Measurements from ENCODE around the gene CUX1. TPM values are rescaled to one million over a fixed set of nuclear protein-coding genes. Genes with fewer than 3 reads are reported as not detected.
"Not testable (repeated sequence)": the region's sequence is repeated elsewhere in the genome, so short reads cannot be mapped to it uniquely, and the experiment has no call there.

Gene CUX1
- total RNA-seq, 1 donor from 2014 or later = 15.1 TPM

DNA sequence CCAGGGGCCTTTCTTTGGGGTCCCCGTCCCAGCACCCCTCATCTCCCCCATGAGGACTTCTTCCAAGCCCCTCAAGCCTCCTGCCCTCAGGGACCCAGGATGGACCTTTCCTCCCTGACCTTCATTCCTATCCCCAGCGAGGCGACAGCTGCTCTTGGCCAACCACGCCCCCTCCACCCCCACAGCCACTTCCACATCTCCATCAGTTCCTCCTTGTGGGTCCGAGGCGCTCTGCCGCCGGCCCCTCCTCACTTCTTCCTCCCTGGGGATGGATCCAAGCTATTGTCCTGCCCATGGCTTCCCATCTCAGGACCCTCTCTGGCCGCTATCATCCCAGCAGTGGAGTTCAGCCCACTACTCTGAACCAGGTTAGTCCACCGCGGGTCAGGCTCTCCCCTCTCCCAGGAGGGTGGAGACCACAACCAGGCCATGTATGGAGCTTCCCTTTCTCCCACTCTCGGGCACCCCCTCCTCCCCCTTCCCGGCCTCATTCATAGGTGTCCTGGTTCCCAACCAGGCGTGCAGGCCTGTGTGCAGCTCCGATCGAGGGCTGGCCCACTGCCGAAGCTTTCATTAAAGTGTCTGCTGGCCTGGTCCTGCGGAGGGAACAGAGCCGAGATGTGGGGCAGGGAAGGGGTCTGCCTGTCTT is 467.6 kb downstream of the CUX1 start:
- DNase-seq (ENCODE audit: low read depth in 2 of 2) = no peak

DNA sequence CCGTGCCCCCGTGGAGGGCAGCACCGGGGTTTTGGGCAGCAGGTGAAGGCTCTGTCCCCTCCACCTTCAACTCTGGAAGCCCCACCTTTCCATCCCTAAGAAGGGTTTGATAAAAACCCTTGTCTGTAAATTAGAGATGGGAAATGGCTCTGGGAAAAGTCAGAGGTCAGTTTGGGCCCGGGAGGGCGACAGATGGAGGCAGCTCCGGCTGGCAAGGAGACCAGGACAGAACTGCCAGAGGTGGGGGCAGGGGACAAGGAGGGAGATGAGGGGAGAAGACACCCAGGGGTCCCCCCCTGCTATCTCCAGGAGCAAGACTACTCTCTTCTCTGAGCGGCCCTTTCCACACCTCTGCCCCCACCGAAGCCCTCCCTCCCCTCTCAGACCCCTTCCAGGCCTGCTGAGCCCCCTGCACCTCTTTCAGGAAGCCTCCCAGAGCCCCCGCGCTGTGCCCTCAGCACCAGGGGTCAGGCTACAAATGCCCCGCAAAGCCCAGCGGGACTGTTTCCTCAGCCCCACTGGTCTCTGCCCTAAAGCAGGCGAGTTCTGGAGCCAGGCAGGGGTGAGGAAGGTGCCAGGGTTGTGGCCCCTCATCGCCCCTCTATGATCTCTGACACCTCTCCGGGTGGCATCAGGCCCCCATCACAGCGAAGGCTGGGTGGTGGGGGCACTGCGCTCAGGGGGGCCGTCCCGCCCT is 468.3 kb downstream of the CUX1 start:
- no peak for DNase-seq (ENCODE audit: low read depth in 2 of 2)

DNA sequence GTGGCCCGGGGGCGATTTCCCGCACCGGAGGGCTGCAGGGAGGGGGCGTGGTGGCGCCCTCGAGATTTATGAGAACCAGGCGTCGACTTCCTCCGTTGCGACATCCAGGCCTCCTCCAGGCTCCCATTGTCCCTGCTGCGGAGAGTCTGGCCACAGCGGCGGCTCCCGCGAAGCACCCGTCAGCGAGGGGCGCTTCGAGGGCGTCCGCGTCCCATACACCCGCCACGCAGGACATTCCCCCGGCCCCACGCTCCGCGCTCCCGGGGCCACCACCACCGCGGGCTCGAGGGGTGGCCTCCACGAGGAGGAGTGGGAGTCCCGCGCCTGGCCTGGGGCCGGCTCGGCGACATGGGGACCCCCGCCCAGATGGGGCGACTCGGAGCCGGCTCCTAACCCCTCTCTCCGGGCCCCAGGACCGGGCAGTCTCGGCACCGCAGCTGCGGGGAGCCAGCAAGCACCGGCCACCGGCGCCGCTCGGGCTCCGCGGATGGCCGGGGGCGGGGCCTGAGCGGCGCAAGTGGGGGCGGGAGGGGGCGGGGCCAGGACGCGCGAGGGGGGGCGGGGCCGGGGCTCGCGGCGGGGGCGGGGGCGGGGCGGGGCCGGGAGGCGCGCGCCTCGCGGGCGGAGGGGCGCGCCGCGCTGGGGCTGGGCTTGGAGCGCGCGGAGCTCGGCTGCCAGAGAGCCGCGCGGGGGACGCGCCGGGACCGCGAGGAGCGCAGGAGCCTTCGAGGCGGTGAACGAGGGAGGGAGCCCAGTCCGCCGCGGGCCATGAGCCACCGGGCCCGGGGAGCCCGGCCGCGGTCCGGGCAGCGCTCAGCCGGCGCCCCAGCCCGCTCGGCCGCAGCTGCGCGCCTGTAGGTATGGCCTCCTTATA is 469.0 kb downstream of the CUX1 start, which contains the start of gene SH2B2:
SH2B2 (plus strand) TSS at position 632 of the 874 bp plus-strand sequence. CDS start 13,683 bp downstream, outside the sequence.
- DNase-seq (ENCODE audit: low read depth in 2 of 2) = peak in 1 of 2 donors; percentile 47

- DNase-seq (ENCODE audit: low read depth in 2 of 2) = no peak
Observed at GRCh38 chr7:102287111-102287980, 469.9 kb downstream of the CUX1 start.

GRCh38 chr7:102287981-102288278 is 470.5 kb downstream of the CUX1 start:
- DNase-seq (ENCODE audit: low read depth in 2 of 2) = no peak

DNA sequence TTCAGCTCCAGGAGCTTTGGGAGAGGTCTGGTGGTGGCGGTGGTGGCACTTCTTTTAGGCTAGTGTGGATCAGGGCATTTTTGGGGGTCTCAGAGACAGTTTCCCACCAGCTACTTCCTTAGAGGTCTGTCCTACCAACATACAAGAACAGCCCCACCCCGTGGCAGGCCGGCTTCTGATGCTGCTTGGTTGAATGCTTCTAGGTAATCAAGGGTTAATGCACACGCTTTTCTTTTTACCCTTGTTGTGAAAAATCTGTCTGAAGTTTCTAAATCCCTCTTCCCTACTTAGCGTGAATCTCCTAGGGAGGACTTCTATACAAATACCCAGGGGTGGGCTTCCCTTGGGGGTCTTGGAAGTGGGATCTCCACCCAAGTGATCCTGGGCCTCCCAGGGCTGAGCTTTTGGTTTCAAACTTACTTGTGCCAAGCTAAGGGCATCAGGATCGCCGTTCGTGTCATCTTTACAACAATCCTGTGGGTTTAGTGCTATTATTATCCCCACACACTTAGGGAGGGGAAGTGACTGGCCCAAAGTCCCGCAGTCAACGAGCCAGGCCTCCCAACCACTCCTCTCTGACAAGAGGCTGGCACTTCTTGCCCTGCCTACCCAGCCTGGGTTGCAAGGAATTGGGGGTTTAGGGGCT is 471.0 kb downstream of the CUX1 start:
- DNase-seq (ENCODE audit: low read depth in 2 of 2) = no peak

DNA sequence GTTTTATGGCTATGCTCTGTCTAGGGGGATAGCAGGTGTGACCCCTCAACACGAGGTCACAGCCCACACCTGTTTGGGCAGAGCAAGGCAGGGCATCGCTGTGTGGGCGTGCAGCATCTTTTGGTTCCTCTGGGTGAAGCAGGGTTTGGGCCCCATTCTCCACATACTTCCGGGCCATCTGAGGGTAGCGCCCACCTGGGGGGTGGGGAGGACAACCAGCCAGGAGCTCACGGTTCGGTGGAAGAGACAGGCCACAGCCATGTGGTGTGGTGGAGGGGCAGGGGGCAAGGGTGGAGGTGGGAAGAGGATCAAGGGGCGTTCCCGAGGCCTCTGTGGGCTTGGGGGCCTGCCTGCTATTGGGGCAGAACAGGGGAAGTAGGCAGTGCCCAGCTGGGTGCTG is 471.6 kb downstream of the CUX1 start:
- DNase-seq (ENCODE audit: low read depth in 2 of 2) = no peak

DNA sequence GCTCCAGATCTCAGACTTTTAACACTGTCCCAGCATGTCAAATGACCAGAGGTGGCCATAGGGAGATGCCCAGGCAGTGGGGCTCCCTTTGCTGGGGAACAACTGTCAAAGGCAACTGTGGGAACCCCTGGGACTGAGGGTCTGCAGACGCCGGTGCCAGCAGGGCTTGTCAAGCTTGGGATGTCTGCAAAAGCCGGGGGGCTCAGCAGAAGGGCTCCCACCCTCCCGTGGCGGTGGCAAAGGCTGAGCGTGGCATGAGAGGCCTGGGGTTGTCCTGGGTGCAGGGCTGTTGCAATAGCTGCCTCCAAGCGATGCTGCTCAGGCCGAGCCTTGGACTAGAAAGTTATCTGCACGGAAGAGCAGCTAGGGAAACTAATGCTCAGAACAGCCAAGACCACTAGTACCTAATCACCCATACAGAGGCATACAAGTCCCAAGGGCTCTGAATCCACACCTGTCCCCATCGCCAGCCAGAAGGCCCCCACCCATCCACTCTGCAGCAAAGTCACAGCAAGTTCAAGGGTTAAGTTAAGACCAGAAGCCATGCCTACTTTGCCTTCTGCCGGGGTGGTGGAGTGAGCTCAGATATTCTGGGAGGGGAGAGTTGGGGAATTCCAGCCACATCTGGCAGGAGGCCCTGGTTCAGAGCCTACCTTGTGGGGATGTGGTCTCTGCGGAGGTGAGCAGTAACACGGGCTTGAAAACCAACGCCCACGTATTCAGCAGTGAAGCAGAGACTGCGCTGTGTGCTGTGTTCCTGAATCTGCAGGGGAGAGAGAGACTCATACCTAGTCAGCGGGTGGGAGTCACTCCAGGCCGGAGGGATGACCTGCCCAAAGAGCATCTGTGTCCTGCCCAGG is 473.9 kb downstream of the CUX1 start:
- DNase-seq (ENCODE audit: low read depth in 2 of 2) = no peak

DNA sequence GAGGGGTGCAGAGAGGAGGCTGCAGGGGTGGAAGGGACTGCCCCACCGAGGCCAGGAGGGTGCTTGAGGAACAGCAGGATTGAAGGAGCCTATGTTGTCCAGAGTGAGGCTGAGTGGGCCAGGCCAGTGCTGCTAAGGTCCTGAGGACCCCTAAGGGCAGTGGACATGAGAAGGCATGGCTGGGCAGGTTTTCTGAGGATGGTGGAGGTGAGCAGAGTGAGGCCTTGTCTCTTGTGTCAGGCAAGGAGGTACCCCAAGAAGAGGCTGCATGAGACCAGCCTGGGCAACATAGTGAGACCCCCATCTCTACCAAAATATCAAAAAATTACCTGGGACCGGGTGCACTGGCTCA is 474.5 kb downstream of the CUX1 start:
- DNase-seq (ENCODE audit: low read depth in 2 of 2) = no peak

DNA sequence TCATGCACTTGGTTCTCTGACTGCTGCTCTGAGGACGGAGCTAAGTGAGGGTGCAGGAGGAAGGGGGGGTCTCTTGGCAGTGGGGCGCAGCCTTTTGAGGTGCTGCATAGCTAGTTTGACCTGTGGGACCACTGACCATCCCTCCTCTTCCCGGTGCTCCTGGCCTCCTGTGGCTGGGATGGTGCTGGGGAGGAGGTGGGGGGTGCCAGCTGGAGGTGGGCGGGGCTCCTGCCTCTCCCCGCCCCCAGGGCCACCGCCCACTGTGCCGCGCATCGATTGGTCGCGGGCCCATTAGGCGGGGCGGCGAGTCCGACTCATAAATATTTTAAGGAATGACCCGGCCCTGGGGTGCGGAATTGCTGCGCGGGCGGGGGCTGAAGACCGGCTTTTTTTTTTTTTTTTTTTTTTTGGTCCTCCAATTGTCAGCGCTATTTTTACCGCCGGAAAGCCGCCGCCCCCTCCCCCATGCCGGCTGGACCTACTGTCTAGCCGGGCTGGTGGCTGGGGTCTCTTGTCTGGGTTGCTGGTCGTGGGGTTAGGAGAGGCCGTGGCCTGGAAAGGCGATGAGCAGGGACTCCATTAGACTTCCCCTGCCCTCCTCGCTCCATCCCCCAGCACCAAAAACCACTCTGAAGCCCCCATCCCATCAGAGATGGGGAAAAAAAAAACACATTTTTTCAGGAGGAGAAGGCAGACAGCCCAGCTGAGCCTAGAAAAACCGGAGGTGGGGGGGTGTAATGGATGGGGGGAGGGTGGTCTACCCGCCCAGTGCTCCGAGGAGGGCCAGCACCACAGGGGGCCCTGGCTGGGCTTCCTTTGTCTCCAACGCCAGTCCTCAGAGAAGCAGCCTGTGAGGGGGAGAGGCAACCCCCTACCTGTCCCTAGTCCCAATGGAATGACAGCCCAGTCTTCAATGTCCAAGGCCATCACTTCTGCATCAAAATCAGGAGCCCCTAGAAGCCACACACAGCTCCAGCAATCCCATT is 475.7 kb downstream of the CUX1 start:
- no peak for DNase-seq (ENCODE audit: low read depth in 2 of 2)

DNA sequence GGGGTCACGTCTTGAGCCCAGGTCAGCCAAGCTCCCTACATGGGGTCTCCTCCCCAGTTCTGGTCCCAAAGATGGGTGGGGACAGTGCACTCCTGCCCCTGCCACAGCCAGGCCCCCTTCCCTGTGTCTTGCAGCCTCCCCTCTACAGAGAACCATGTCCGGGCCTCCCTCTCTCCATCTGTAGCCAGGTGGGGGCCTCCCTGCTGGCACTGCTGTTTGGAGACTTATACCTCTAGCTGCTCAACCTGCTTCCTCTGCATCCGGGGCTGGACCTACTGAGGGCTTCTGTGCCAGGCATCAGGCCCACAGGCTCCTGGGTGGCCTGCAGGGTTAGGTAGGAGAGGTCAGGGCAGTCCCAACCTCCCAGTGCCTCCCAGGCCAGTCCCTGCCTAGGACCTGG is 477.2 kb downstream of the CUX1 start:
- DNase-seq (ENCODE audit: low read depth in 2 of 2) = no peak

DNA sequence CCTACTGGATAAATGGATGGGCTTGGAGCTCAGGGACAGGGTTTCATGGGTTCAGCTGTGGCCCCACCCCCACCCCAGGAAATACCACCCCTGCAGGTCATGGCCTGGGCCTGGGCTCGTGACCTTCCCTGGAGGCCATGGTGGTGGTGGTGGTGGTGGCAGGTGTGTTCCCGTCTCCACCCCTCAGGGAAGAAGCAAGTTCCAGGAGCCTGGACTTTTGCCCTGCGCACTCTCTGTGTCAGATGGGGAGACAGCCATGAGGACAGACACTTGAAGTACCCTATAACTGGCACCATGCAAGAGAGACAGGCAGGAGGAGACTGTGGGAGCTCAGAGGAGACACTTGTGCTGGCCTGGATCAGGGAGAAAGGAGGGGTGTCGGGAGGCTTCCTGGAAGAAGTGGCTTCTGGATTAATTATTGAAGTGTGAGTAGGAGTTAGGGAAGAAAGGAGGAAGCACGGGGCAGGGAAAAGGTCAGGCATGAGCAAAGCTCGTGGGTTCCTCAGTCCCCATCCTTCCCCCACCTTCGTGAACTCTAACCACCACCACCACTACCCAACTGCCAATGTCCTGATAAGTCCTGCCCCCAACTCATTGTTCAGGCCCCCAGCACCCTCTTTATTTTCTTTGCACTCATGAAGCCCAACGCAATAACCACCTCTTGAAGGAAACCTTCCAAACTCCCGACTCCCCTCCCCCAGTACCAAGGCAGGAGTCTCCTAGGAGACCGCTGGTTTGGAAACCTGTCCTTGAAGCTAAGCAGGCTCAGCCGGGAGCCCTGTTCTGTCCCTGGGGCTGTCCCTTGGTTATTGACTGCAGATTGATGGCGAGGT is 478.1 kb downstream of the CUX1 start:
- no peak for DNase-seq (ENCODE audit: low read depth in 2 of 2)

- no peak for DNase-seq (ENCODE audit: low read depth in 2 of 2)
Observed at GRCh38 chr7:102296179-102296438, 478.7 kb downstream of the CUX1 start.

DNA sequence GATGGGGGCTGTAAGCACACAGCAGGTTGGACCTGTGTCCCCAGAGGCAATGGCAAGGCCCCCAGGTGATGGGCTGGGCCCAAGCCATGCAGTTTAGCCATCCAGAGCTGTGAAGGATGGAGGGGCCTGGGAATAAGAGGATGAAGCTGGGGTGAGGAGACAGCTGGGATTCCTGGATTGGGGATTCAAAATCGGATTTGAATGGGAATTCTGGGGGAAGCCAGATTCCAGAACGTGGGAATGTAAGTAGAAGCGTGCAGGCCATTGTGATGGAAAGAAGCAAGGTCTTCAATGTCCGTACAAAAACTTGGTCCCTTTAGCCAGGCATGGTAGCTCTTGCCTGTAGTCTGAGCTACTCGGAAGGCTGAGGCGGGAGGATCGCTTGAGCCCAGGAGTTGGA is 479.1 kb downstream of the CUX1 start:
- no peak for DNase-seq (ENCODE audit: low read depth in 2 of 2)

- no peak for DNase-seq (ENCODE audit: low read depth in 2 of 2)
Observed at GRCh38 chr7:102297487-102298218, 480.2 kb downstream of the CUX1 start.

DNA sequence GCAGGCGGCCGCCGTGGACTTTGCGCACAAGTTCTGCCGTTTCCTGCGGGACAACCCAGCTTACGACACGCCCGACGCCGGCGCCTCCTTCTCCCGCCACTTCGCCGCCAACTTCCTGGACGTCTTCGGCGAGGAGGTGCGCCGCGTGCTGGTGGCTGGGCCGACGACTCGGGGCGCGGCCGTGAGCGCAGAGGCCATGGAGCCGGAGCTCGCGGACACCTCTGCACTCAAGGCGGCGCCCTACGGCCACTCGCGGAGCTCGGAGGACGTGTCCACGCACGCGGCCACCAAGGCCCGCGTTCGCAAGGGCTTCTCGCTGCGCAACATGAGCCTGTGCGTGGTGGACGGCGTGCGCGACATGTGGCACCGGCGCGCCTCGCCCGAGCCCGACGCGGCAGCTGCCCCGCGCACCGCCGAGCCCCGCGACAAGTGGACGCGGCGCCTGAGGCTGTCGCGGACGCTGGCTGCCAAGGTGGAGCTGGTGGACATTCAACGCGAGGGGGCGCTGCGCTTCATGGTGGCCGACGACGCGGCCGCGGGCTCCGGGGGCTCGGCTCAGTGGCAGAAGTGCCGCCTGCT is 483.3 kb downstream of the CUX1 start:
- DNase-seq (ENCODE audit: low read depth in 2 of 2) = peak; percentile 30 to 60

DNA sequence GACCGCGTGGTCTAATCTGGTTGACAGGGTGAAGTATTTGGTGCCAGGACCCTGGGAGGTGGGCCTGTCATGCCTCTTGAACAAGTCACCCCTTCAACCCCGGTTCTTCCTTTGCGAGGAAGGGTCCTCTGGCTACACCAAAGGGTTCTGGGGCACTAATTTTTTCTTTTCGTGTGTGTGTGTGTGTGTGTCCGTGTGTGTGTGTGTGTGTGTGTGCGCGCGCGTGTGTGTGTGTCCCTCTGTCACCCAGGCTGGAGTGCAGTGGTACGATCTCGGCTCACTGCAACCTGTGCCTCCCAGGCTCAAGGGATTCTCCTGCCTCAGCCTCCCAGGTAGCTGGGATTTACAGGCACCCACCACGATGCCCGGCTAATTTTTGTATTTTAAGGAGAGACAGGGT is 483.9 kb downstream of the CUX1 start:
- not testable (repeated sequence) for DNase-seq (ENCODE audit: low read depth in 2 of 2)

Measured in dermis microvascular lymphatic vessel endothelial cell (primary cell).